ENCODE results near the gene SMARCA2.
A peak's percentile ranks its signal among the peaks of the same experiment; 100 is the strongest.

The SMARCA2 gene

DNA sequence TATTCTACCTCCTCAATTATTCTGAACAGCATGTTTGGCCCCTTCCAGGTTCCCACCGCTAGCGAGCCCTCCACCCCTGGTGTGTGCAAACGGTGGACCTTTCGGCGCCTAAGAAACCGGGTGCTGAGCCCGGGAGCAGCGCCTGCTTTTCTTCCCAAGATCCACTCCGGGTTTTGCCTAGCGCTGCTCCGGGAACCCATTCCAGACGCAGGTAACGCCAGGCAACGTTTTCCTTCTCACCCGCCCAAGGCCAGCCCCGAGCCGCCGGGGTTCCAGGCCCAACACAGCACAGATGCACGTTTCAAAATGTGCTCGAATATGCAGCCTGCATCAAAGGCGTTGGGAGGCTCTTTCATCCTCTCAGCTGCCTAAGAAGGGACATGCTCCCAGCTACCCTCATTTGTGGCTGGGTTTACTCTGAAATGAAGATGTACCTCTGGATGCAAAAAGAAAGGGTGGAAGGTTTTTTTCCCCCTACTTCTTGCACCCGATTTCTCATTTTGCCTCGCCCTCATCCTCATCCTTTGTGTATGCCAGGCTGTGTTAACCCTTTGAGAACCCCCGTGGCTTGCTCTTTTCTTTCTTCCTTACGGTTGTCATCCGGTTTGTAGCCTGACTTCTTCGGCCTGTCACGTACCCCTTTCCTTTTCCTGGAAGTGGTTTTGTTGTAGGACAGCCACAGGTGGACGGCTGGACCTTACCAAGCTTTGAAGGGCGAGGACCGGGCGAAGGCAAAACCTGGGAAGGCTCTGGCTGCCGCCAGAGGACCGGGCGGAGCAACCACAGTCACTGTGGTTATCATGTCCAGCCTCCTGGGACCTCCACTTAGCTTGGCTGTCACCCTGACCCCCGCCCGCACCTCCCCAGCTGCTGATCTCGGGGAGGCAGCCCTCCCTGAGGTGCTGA is 226.9 kb downstream of the SMARCA2 start:
- TF ChIP-seq, protein P1, sequence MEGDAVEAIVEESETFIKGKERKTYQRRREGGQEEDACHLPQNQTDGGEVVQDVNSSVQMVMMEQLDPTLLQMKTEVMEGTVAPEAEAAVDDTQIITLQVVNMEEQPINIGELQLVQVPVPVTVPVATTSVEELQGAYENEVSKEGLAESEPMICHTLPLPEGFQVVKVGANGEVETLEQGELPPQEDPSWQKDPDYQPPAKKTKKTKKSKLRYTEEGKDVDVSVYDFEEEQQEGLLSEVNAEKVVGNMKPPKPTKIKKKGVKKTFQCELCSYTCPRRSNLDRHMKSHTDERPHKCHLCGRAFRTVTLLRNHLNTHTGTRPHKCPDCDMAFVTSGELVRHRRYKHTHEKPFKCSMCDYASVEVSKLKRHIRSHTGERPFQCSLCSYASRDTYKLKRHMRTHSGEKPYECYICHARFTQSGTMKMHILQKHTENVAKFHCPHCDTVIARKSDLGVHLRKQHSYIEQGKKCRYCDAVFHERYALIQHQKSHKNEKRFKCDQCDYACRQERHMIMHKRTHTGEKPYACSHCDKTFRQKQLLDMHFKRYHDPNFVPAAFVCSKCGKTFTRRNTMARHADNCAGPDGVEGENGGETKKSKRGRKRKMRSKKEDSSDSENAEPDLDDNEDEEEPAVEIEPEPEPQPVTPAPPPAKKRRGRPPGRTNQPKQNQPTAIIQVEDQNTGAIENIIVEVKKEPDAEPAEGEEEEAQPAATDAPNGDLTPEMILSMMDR (IDR thresholded peaks at IDR 0.05; ENCODE audit: borderline replicate concordance, control extremely low read depth, extremely low read depth, insufficient read depth, missing control alignments) = no peak
- peak; percentile 80 for DNase-seq (ENCODE audit: low spot score)
- in situ Hi-C loops (cut with MboI; ENCODE audit: low sequenced_read_pairs, unreplicated experiment) = no loop called here

DNA sequence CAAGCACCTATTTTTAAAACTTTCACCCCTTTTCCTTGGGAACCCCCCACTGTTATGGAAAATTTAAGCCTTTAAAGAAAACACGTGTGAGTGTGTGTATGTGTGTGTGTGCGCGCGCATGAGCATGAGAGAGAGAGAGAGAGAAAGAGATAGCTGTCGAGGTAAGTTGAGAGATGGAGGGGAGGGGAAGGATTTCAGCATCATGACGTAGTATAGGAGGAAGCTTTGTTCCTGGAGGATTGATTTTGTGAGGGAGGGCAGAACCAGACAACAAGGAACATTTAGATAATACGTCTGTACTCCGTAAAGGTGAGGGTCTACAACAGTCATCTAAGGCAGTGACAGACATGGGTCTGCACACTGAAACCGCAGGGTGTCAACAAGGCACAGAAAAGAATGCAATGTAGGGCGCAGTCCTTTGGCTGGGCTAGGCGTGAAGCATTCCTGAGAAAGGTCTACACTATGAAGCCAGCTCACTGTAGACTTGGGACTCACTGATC is 227.7 kb downstream of the SMARCA2 start:
- TF ChIP-seq, protein P1 (IDR thresholded peaks at IDR 0.05; ENCODE audit: borderline replicate concordance, control extremely low read depth, extremely low read depth, insufficient read depth, missing control alignments) = no peak
- no peak for DNase-seq (ENCODE audit: low spot score)
- in situ Hi-C loops (cut with MboI; ENCODE audit: low sequenced_read_pairs, unreplicated experiment) = no loop called here
